Kidney glomerular epithelial cell (primary cell): ENCODE data around the gene CSTF1.
"Not testable (repeated sequence)": the region's sequence is repeated elsewhere in the genome, so short reads cannot be mapped to it uniquely, and the experiment has no call there.

ENCODE experiments used
- DNase-seq: peaks from one replicate; lab custom pipeline; 2025; lab: John Stamatoyannopoulos, UW

Gene CSTF1

DNA sequence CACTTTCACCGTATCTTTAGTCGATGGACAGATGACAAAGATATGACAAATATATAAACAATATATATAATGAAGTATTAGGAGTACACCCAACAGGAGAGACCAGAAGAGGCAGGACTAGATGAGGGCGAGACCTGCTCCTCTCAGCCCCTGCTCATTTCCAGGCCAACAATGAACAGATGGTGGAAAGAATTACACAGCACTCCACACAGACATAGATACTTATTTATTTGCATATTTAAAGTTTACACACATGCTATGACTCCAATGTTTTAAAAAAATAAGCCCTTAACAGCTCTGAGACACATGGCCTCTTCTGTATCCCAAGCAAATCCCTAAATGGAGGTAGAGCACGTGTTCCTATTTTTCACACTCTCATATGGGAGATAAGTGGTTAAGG, 23.3 kb upstream of the CSTF1 start:
- no peak for DNase-seq

DNA sequence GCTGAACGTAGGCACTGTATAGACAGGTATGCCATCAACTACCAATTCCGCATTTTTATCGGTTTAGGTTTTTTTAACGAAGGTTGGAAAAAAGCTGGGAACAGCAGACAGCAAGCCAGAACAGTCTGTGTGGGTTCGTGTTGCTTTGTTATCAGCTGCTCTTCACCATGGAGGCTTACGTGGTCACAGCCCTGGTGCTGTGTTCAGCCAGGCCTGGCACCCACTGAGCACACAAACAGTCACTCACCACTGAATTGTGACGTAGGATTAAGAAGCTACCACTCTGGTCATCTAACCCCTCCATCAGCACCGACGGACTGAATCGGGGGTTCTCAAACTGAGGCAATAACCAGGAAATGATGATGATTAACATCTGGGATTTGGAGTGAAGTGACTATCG, 20.5 kb upstream of the CSTF1 start:
- DNase-seq: no peak

DNA sequence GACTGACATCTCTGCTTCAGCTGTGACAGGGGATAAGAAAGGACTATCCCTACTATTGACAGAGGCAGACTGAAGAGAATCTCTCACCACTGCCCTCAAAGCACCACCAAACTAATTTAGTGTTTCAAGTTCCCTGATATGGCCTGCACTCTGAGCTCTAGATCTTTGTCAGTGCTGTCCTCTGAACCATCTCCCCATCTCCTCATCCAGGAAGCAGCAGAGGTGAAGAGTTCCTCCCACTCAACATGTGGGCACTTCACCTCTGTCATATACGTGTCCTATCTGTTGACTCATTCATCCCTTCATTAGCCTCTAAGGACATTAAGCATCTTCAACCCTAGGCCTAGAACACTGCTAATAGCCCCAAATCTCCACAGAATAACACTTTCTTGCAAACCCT, 19.6 kb upstream of the CSTF1 start:
- DNase-seq: no peak

DNA sequence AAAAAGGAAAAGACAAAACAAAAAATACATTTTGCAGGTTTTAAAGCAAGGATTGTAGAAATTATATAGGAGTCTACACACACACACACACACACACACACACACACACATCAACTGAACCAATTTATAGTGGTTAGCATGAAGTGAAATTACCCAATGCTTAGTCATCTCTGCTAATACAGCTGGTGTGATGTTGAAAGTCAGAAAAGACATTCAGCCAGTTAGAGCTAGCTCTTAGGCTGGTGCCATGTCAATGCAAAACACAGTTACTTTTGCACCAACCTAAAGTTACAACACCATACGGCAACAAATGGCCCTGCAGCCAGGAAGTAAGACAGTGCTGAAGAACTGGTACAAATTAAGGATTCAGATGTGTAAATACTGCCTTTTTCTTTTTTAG, 18.5 kb upstream of the CSTF1 start:
- DNase-seq: peak; percentile 51

DNA sequence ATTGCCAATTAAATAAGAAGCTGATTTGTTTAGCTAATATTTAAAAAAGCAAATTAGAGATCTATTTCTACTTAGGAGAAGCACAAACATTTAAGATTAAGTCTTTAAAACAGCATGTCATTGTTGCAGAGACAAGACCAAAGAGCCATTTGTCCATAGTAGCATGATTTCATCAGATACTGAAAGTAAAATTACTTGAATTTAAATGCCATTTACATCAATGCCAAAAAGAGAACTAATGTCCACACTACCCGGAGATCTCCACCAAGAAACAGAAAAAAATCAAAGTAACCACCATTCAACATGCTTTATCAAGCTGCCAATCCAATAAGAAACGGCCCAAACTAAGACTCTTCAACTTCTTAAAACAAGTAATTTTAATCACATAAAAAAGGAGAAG, 16.1 kb upstream of the CSTF1 start:
- no peak for DNase-seq

DNA sequence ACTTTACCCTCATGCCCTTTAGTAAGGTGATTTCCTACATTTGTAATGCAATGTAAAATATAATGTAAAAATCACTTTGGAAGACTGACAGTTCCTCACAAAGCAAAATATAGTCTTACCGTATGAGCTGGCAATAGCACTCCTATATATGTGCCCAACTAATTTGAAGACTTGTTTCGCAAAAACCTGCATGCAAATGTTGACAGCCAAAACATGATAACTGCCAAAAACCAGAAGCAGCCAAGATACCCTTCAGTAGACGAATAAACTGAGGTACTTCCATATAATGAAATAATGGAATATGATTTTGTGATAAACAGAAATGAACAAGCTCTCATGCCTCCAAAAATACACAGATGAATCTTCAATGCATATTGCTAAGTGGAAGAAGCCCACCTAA, 14.1 kb upstream of the CSTF1 start:
- no peak for DNase-seq

DNA sequence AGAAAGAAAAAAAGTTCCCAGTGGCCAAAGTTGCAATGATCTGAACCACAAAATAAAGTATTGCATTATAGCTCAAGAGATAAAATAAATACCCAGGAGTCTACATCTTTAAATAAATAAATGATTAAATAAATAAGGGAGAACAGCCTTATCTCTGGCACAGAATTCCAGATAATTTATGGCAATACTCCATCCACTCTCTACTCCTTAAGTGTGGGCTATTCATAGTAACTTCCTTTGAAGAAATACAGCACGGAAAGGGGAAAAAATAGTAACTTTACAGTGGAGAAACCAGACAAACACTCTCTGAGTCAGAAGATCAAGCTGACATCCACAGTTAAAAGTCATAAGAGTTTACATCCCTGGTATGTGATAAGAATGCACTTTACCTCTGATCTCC, 12.1 kb upstream of the CSTF1 start:
- no peak for DNase-seq

DNA sequence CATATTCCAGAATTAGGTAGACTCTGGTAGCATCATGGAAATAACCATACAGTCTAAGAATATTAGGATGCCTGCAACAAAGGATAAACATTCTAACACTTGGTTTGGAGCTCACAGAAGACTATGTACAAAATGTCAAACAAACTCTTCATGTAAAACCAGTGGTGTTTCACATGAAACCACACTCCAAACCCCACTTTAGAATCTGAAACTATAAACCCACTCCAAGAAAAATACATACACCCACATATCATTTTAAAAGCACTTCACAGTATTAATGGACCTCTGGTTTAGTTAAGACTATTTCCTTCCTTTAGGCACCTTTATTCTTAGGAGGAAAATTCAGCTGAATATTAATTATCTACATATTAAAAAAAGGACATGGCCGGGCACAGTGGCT, 10.9 kb upstream of the CSTF1 start:
- DNase-seq: no peak

DNA sequence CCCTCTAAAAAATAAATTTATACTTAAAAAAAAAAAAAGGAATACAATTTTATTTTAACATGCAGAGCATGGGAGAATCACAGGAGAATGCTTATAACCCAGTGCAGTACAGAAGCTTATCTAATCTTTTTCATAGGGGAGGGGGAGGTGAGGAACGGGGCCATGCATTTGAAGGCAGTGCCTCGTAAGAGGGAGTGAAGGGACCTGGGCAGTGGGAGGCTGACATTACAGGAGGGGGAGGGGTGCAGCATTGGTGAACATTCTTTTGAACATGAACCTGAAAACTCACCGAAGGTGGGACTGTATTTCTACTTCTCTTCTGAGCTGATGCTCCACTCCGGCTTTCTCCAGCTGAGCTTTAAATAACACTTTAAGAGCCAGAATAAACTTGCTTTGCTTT, 9.7 kb upstream of the CSTF1 start:
- no peak for DNase-seq

DNA sequence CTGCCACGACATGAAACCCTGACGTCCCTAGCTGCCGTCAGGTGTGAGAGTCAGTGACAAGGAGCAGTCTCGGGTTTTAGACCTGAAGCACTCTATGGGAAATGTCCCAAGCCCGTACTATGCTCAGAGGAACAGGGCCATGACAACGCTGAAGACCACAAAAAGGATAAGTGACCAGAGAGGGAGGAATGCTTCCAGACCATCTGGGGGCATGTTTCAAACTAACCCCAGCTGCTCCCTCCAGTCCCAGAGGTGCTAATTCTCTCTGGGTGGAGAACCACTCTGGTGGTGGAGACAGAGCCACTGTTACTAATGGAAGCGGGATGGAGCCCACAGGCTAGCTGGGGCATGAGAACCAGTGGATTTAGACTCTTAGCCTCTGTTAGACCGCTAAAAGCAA, 9.1 kb upstream of the CSTF1 start:
- no peak for DNase-seq

DNA sequence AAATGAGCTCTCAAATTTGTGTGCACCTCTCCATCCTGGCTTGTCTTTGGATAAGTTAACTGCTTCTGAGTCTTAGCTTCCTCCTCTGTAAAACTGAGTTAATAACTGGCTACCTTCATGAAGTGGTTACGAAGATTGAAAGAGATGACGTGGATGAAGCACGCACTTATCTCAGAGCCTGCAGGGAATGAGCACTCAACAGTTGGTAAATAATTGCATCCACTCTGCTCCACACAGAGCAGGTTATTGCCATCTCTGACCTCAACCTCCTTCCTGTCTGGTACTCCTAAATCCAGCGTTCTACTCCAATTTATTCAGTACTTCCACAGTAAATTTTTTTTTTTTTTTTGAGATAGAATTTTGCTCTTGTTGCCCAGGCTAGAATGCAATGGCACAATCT, 7.3 kb upstream of the CSTF1 start:
- no peak for DNase-seq

DNA sequence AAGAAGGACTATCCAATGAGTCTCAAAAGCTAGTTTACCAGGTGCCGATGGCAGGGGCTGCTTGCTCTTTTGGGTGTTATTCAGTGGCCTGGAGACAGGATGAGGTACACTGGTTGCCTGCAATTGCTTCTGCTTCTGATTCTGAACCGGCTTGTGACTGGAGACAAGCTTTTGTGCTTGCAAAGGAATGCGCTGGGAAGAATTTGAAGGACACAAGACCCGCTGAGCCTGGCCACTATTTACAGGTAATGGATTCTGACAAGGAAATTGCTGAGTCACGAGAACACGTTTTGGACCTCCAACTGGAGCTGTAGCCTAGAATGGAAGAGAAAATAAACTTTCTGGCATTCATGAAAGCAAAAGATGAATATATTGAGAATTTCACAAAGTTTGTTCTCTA, 6.2 kb upstream of the CSTF1 start:
- DNase-seq: no peak

DNA sequence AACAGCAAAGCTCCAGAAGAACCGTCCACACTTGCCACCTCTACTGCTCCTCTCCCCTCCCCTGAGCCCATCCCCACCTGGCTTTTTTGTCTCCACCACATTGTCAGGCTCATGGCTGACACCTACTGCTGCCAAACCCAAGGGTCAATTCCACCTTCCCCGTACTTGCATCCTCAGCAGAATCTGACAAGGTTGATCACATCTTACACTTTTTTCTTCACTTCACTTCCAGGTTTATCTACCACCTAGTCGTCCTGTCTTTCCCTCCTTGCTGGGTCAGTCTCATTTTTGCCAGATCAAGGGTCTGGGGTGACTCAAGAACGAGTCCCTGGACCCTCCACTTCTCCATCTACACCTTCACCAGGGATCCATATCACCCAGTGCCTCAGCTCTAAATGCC, 3.6 kb upstream of the CSTF1 start:
- DNase-seq: no peak

DNA sequence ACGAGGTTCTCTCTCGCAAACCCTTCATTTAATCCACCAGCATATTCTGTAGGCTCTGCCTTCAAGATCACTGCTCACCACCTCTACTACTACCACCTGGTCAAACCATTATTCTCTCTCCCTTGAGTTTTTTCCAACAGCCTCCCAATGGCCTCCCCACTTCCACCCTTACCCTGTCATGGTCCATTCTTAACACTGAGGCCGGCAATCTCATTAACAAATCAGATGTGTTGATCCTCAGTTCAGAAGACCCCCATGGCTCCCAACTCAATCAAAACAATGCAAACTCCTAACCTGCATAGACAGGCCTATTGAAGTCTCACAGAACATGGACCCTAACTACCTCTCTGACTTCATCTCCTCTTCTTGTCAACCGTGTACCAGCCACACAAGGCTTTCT, 2.6 kb upstream of the CSTF1 start:
- DNase-seq: no peak

DNA sequence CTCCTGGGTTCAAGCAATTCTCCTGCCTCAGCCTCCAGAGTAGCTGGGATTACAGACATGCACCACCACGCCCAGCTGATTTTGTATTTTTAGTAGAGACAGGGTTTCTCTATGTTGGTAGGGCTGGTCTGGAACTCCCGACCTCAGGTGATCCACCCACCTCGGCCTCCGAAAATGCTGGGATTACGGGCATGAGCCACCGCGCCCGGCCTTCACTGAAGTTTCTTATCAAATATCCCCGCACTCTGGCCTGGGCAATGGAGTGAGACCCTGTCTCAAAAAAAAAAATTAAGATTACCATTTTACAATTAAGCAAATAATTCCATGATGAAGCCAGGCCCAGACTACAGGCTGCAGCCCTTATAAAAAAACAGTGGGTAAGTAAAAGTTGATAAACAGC, 2.0 kb upstream of the CSTF1 start:
- not testable (repeated sequence) for DNase-seq

DNA sequence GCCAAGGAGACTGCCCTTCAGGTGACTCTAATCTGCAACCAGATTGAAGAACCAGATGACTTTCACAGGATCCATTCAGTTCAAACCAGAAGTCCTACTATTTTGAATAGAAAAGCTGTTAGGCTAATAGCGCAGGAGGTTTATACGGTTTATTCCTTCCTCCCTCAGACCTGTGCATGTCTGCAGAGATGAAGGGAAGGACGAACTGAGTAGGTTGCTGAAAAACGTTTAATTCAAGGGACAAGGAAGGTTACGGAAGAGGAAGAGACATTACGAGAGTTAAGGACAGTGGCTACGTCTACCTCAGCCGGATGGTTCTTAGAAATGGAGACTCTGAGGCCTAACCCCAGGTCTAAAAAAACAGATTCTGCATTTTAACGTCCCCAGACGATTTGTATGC, 1.4 kb upstream of the CSTF1 start:
- DNase-seq: no peak

DNA sequence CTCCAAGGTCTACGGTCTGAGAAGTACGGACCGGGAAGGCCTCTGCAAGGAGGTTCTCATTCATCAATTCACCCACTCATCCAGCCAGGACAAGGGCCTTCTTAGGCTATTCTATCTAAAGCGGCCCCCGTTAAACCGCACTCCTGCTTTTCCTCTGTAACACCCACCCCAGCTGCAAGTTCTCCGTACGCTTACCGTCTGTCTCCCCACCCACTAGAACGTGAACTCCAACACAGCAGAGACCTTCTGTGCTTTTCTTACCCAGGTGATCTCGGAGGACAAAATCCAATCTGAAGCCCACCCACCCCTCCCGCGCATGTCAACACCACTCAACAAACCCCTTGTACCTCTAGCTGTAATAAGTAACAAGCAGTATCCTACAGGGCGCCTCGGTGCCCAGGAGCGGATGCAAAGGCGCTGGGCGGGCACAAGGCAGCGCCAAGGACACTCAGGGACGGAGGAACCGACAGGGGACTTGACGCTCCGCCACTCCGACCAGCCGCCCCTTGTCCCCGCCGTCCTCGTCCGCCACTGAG, 781 bp upstream of the CSTF1 start:
- DNase-seq: no peak

DNA sequence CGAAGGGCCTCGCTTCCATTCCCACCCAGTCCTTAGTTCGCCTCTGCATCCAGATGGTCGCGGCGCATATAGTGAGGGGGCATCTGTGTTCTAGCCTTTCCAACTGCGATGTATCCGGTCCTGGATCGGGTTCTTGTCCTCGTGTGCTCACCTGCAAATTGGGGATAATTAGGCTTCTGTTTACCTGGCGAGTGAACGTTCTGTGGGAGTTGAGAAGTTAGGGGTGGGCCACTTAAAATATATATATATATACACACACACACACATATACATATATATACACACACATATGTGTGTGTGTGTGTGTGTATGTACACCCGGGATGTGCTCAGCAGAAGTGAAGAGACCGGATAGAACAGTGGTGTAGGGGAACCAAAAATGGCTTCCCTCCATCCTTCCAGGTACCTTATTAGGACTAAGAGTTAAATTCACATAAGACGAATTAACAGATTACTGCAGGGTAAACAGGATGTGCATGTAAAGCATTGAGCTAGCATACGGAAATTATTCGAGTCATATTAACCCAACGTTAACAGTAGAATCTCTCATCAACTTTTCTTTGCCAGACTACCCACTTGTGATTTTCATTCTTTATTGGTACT, 537 bp downstream of the CSTF1 start:
- DNase-seq: no peak

DNA sequence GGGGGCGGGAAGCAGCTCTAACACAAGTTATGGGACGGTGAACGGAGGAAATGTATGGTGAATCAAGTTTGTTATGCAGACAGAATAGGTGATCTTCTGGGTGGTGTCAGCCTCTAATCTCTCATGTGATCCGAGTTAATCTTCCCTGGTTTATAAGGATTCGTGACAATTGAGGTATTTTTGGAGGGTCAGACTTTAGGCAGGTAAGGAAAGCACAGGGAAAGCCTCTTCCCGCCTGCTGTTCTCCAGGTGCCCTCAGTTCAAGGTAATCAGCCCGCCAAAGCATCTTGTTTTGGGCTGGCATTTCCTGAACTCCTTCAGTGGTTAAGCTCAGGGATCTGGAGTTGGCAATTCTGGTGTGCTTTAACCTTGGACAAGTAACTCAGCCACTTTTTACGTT, 1.2 kb downstream of the CSTF1 start:
- DNase-seq: no peak

DNA sequence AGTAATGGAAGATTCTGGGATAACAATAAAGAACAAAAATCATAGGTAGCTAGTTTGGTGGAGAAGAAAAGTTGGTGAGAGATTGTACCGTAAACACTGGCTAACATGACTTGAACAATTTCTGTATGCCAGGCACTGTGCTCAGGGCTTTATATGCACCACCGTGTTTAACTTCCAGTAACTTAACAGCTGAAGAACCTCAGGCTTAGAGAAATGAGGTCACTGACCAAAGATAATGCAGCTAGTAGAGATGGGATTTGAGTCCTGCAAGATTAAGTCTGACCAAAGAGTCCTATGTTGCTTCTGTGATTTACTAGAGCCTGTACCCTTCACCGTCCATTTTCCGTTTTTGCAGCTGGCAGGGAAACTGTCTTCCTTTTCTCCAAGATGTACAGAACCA, 2.7 kb downstream of the CSTF1 start:
- no peak for DNase-seq

DNA sequence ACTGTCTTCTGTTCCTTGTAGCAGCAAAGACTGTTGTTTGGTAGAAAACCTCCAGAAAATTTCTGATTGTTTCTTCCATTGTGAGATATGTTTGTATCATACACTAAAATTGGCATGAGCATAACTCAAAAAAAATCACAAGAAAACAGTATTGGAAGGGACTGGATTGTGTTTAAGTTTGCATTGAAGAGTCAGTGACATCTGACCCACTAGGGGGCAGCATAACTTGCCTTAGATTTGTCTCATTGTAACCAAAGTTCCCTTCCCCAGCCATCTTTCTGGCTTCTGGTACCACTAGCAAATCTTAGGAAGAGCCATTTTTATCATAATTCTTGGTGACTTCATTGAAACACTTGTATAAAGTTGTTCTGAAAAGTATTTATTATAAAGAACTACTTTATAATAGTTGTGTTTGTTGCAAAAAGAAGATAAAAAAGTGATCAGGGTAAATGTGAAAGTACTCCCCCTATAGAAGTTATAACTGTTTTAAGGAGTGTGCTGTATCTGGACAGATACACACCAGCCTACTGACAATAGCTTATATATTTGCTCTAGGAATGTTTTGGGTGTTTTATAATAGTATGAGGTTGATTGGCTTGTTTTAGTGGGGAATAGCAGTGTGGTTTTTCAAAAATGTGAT, 7.7 kb downstream of the CSTF1 start:
- DNase-seq: peak; percentile 16

DNA sequence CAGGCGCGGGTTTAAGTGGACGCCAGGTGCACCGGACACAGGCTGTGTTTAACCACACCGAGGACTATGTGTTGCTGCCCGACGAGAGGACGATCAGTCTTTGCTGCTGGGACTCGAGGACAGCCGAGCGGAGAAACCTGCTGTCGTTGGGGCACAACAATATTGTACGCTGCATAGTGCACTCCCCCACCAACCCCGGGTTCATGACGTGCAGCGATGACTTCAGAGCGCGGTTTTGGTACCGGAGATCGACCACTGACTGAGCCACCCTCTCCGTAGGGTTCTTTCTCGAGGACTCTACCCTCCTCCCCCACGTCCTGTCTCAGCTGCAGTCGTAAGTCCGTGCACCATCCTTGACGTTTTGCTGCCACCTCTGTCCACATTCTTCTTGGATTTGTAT, 11.0 kb downstream of the CSTF1 start:
- DNase-seq: no peak

DNA sequence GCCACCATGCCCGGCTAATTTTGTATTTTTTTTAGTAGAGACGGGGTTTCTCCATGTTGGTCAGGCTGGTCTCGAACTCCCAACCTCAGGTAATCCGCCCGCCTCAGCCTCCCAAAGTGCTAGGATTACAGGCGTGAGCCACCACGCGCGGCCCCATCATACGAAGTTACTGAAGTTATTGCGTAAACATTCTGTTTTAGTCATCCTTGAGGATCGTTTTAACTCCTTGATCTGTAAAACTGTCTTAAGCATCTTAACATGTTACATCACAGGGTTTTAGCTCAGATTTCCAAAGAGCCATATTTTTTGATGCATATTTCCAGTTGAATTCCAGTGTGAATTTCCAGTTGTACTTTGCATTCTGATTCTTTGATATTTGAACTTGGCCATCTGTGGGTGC, 12.9 kb downstream of the CSTF1 start:
- DNase-seq: not testable (repeated sequence)

DNA sequence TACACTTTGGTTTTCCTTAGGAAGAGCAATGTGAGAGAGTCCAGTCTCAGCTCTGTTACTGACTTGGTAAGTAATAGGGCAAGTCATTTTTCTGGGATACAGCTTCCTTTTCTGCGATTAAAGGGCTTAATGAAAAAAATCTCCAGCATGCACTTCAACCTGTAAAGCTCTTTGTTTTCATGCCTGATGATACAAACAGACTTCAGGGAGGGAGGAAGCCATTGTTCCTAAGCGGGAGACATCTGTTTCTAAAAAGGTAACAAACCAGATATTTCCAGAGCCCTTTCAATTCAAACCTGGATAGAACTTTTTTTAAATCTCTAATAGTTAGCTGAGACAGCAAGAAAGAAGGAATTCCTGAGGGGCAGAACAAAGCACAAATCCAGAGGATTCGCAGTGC, 14.5 kb downstream of the CSTF1 start:
- DNase-seq: no peak
